HG02798 (cell line): ENCODE results near the gene SEL1L.
"Not testable (repeated sequence)": the region's sequence is repeated elsewhere in the genome, so short reads cannot be mapped to it uniquely, and the experiment has no call there.

Experiments
- ATAC-seq: cut with Tn5 transposase; IDR thresholded peaks from one replicate; pipeline ENCODE4 v1.9.1; 2021; ENCODE audit warnings: mild to moderate bottlenecking; ENCODE audit not compliant: unreplicated experiment, poor library complexity

The SEL1L gene

GRCh38 chr14:81450976-81451375, 82.7 kb downstream of the SEL1L start:
- no peak for ATAC-seq

- no peak for ATAC-seq
Observed at GRCh38 chr14:81450100-81450531, 83.5 kb downstream of the SEL1L start.

- ATAC-seq: no peak
Observed at GRCh38 chr14:81449576-81449975, 84.1 kb downstream of the SEL1L start.

GRCh38 chr14:81449114-81449513, 84.5 kb downstream of the SEL1L start:
- ATAC-seq: no peak

GRCh38 chr14:81447021-81447764, 86.5 kb downstream of the SEL1L start:
- no peak for ATAC-seq

GRCh38 chr14:81446279-81447007, 87.2 kb downstream of the SEL1L start:
- ATAC-seq: no peak

- no peak for ATAC-seq
Observed at GRCh38 chr14:81441626-81442134, 92.0 kb downstream of the SEL1L start.

- no peak for ATAC-seq
Observed at GRCh38 chr14:81440041-81440440, 93.6 kb downstream of the SEL1L start.

GRCh38 chr14:81437244-81437643, 96.4 kb downstream of the SEL1L start:
- ATAC-seq: no peak

GRCh38 chr14:81436296-81437138, 97.1 kb downstream of the SEL1L start:
- ATAC-seq: peak; percentile 80

- ATAC-seq: peak; percentile 32
Observed at GRCh38 chr14:81435391-81436295, 98.0 kb downstream of the SEL1L start.

- no peak for ATAC-seq
Observed at GRCh38 chr14:81435048-81435390, 98.6 kb downstream of the SEL1L start.

- ATAC-seq: no peak
Observed at GRCh38 chr14:81434230-81434629, 99.4 kb downstream of the SEL1L start.

- ATAC-seq: no peak
Observed at GRCh38 chr14:81433378-81433777, 100.3 kb downstream of the SEL1L start.

- ATAC-seq: no peak
Observed at GRCh38 chr14:81432219-81432661, 101.4 kb downstream of the SEL1L start.

- ATAC-seq: no peak
Observed at GRCh38 chr14:81430235-81430634, 103.4 kb downstream of the SEL1L start.

- ATAC-seq: not testable (repeated sequence)
Observed at GRCh38 chr14:81429749-81430148, 103.9 kb downstream of the SEL1L start.

- no peak for ATAC-seq
Observed at GRCh38 chr14:81429028-81429427, 104.6 kb downstream of the SEL1L start.

- ATAC-seq: no peak
Observed at GRCh38 chr14:81427348-81428058, 106.2 kb downstream of the SEL1L start.
